Stimulated activated CD8-positive, alpha-beta memory T cell treated with anti-CD3 and anti-CD28 coated beads, Interleukin-7, amount 100 ng/mL, for 1 hour (primary cell): ENCODE measurements around the gene DIS3.
"Not testable (repeated sequence)": the region's sequence is repeated elsewhere in the genome, so short reads cannot be mapped to it uniquely, and the experiment has no call there.

ENCODE experiments used
- DNase-seq, 2 donors: peaks; one replicate each; pipeline ENCODE4 v3.0.0-alpha.2; 2020; ENCODE audit warnings: low read depth in 2 of 2

DIS3 gene

DNA sequence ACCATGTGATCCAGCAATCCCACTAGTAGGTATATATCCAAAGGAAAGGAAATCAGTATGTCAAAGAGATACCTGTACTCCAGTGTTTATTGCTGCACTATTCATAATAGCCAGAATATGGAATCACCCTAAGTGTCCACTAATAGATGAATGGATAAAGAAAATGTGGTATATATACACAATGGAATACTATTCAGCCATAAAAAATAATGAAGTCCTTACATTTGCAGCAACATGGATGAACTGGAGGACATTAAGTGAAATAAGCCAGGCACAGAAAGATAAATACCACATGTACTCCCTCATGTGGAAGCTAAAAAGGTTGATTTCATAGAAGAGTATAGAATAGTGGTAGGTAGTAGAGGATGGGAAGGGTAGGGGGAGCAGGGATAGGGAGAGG, 30.5 kb downstream of the DIS3 start:
- no peak for DNase-seq

DNA sequence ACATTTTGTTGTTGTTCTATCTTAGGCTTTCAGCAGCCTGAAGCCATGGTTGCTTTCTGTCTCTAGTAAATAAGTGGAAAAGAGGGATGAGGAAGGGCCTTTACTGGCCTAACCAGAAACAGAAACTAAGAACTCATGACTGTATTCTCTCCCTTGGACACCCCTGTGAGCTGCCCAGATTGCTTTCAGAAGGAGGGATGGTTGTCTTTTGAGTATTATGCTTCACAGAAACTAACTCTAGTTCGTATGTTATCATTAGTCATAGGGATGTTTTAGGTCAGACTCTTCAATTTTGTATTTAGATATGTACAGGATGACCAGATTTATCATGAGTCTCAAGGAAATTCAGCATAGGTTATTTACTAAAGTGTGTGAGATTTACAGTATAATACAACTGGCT, 36.4 kb downstream of the DIS3 start:
- no peak for DNase-seq

DNA sequence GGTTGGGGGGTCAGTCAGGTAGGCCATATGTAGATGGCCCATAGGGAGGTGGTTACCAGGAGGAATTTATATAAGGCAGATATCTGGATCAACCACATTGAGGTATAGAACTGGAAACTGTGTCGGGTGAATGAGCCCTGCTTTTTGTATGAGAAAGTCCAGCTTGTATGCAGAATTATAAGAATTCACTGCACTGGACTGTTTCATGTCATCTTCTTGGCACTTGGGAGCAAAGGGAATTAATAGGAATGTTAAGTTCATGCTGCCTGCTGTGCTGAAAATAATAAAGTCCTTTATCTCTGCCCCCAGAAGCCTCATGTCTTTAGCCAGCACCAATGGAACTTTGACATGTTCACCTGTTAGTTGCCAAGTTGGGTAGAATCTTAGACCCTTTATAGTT, 41.7 kb downstream of the DIS3 start:
- no peak for DNase-seq

DNA sequence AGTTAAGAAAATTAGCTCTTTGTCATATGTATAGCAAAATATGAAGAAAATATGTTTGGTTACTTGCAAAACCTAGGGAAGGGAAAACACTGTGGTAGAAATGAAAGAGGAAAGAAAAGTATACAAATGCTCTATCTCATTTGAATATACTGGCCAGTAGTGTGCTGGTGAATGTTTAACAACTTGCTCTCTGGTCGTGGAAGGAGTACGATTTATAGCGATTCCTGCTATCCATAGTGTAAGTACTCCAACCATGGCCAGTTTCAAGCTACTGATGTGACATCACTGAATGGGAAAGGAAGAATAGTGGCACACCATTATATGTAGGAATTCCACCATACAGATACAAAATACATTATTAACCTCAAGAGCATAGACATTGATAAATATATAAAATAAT, 44.7 kb downstream of the DIS3 start:
- DNase-seq: no peak

DNA sequence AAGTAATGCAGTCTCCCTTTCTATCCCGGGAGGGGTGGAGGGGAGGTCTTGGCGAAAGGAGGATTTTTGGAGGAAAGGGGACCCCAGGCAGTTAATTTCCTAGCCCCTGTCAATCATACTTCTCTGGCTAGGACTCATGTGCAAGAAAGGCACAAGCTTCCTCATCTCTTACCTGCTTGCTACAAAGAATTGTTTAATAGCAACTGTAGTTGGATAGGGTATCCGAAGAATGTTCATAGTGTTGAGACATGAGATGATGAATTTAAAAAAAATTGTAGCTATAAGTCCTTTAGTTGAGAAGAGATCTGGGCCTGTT, 53.5 kb downstream of the DIS3 start:
- no peak for DNase-seq

DNA sequence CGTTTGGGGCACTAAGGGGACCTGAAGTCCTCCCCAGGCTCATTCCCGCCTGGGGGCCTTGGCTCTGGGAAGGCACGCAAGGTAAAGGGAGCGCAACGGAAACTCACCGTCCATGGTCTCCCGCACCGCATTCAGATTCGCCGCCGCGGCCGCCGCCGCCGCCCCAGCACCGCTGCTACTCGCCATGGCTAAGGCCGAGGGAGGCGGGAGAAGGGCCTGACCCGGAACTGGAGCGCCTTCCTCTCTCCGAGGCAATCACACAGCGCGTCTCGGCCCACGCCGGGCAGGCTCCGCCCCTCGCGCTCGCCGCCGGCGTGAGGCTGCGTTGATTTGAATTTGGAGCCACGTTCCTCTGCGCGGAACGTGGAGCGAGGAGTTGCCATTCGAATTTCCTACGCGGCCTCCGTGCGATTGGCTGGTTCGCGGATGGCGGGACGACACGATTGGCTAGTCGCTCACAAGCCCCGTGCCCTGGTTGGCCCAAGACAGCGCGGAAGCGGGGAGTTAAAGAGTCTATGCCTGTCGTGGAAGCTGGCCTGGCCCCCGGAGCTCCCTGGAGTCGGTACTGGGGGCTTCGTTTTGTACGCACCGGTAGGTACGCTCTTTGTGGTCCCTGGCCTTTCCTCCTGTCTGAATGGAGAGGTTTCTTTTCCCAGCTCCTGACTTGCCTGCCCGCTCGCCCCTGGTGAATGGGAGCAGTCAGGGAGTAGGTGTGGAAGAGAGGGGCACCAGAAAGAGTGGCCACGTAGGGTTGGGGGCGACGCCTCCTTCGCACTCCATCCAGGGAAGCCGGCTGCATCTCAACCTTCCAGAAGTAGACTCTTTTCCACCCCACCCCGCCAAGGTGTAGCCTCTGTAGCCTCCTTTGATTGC, 54.0 kb downstream of the DIS3 start, which contains the start of the genes BORA and MZT1:
Gene BORA (plus strand): TSS at position 507 of the 873 bp plus-strand sequence. CDS start 1,018 bp downstream, outside the sequence.
Gene MZT1 (minus strand): TSS at position 213 of the 873 bp plus-strand sequence. CDS start 27 bp downstream, at position 186.
- peak; percentile 87 to 89 for DNase-seq

DNA sequence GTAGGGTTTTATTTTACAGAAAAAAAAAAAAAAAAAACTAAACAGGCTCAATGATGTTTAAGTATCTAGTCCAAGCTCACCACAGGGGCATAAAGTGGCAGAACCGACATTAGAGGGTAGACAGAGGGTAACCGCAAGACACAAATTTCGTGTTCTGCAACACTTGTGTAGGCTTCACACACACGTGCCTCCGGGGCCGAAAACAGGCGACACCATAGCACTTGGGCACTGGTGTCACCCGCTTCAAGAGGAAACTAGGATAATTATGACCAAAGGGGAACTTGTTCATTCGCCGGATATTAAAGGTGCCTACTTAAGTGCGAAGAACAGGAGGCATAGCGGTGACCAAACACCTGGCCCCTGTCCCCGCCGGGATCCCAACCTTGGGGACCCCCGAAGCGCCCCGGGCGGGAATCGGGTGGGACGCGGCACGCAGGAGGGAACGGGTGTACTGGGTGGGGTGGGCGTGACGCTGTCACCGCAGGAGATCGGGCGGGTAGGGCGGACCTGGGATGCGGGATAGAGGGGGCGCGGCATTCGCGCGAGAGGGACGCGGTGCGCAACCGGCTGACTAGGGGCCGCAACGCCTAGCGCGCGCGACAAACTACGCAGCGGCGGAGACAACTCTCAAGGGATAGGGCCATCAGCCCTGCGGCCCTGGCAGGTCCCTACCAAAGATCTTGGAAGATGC, 54.8 kb downstream of the DIS3 start:
- DNase-seq: no peak

DNA sequence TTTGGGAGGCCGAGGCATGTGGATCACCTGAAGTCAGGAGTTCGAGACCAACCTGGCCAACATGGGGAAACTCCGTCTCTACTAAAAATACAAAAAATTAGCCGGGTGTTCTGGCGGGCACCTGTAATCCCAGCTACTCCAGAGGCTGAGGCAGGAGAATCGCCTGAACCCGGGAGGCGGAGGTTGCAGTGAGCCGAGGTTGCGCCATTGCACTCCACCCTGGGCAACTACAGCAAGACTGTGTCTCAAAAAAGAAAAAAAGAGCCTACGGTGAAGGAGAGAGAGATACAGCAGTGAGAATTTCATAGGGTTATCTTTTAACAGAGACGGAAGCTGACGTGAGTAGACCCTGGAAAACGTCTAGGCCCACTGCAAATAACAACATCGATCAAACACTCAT, 55.5 kb downstream of the DIS3 start:
- not testable (repeated sequence) for DNase-seq

DNA sequence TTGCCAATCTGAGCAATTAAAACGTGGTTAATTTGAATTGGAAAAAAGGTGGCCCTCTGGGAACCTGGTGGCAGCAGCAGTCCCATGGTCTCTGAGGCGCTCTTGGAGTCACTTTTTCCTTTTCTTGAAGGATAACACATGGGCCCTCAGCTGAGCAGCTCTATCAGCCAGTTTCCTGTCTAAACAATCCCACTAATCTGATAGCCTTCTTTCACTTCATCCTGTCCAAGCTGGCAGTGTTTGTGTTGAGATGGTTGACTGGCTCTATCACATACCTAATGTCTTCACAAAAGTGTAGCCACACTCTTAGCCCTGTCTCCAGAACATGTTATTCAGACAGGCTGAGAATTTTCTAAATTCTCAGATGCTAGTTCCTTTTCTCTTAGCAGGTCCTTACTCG, 64.9 kb downstream of the DIS3 start:
- DNase-seq: no peak
